H1 (cell line): ENCODE data around the gene GLS. TPM values are rescaled to one million over a fixed set of nuclear protein-coding genes. Genes with fewer than 3 reads are reported as not detected.

ENCODE experiments used
- CTCF ChIA-PET: fragments of 300-600 bp; sonication (Branson Sonifier 250); formaldehyde crosslinking; loops from one replicate; lab custom pipeline; 2021; ENCODE audit not compliant: partially characterized antibody; lab: Charles Lee
- POLR2A ChIA-PET: fragments of 300-600 bp; sonication (Branson Sonifier 250); formaldehyde crosslinking; loops from one replicate; lab custom pipeline; 2021; ENCODE audit warnings: inconsistent platforms; ENCODE audit not compliant: partially characterized antibody; lab: Charles Lee
- DNase-seq, 2 experiments: peaks; one replicate each; pipeline versions ENCODE4 v3.0.0 to v3.0.0-alpha.2; 2010 to 2022; ENCODE audit warnings: low spot score in 2 of 2, low read depth in 1 of 2, mixed read lengths in 1 of 2
- FAIRE-seq: peaks from 2 replicates; lab custom pipeline; 2011; peaks lifted over from hg19 to GRCh38; lab: Jason Lieb, UNC
- H2AFZ ChIP-seq: 2 replicates; pipeline ENCODE4 v1.8.1; 2012; ENCODE audit warnings: low read length, inconsistent platforms
- H2AK5ac ChIP-seq: 2 replicates; pipeline ENCODE4 v1.6.1; 2013; ENCODE audit warnings: low read depth, low read length
- H2BK120ac ChIP-seq: replicated peaks from 2 replicates; pipeline ENCODE3; 2013; ENCODE audit warnings: low read depth, low read length, inconsistent platforms
- H2BK12ac ChIP-seq: 2 replicates; pipeline ENCODE4 v1.6.1; 2013; ENCODE audit warnings: low read depth, low read length
- H2BK15ac ChIP-seq: 2 replicates; pipeline ENCODE4 v1.6.1; 2013; ENCODE audit warnings: low read length
- H2BK20ac ChIP-seq: 2 replicates; pipeline ENCODE4 v1.6.1; 2013; ENCODE audit warnings: low read length
- H2BK5ac ChIP-seq: 2 replicates; pipeline ENCODE4 v1.6.1; 2013; ENCODE audit warnings: low read depth, low read length
- H3K14ac ChIP-seq: 2 replicates; pipeline ENCODE4 v1.6.1; 2013; ENCODE audit warnings: inconsistent platforms; ENCODE audit not compliant: insufficient read length
- H3K18ac ChIP-seq: 2 replicates; pipeline ENCODE4 v1.6.1; 2013; ENCODE audit warnings: low read length; ENCODE audit errors: extremely low read depth
- H3K23ac ChIP-seq: 2 replicates; pipeline ENCODE4 v1.6.1; 2013; ENCODE audit warnings: inconsistent platforms; ENCODE audit not compliant: insufficient read length
- H3K23me2 ChIP-seq: 2 replicates; pipeline ENCODE4 v1.6.1; 2013; ENCODE audit warnings: low read depth, low read length
- H3K27ac ChIP-seq: 2 replicates; pipeline ENCODE4 v1.6.1; 2011; ENCODE audit warnings: low read depth, low read length, inconsistent platforms
- H3K27me3 ChIP-seq, 4 experiments: replicated peaks in 1 of 4; 1 replicate in 1 of 4; 2 replicates in 3 of 4; pipeline versions ENCODE4 v1.6.1 to v1.8.1; 2011 to 2013; ENCODE audit warnings: low read length in 3 of 4, mild to moderate bottlenecking in 3 of 4, inconsistent platforms in 2 of 4, mixed read lengths in 2 of 4, moderate library complexity in 1 of 4; ENCODE audit not compliant: control insufficient read depth in 3 of 4, insufficient read depth in 3 of 4; ENCODE audit errors: extremely low read depth in 1 of 4
- H3K36me3 ChIP-seq, 4 experiments: 2 replicates each; pipeline versions ENCODE4 v1.6.1 to v1.8.1; 2011 to 2013; ENCODE audit warnings: mild to moderate bottlenecking in 4 of 4, low read length in 3 of 4, moderate library complexity in 2 of 4, control low read depth in 1 of 4, inconsistent platforms in 1 of 4; ENCODE audit not compliant: insufficient read depth in 4 of 4, control insufficient read depth in 2 of 4
- H3K4ac ChIP-seq: replicated peaks from 2 replicates; pipeline ENCODE3; 2013; ENCODE audit warnings: low read length, low read depth, mixed read lengths, inconsistent platforms; ENCODE audit not compliant: insufficient read length
- H3K4me1 ChIP-seq, 4 experiments: replicated peaks in 1 of 4; 1 replicate in 1 of 4; 2 replicates in 3 of 4; pipeline versions ENCODE4 v1.6.1 to v1.8.1; 2011 to 2013; ENCODE audit warnings: low read length in 3 of 4, inconsistent platforms in 2 of 4, mixed read lengths in 1 of 4; ENCODE audit not compliant: insufficient read depth in 4 of 4, control insufficient read depth in 3 of 4
- H3K4me2 ChIP-seq, 2 experiments: 2 replicates each; pipeline versions ENCODE4 v1.6.1 to v1.8.1; 2011 to 2013; ENCODE audit warnings: low read depth in 2 of 2, low read length in 2 of 2, control low read depth in 1 of 2, inconsistent platforms in 1 of 2, mild to moderate bottlenecking in 1 of 2; ENCODE audit not compliant: insufficient read depth in 1 of 2
- H3K4me3 ChIP-seq, 4 experiments: fragments of 200-600, 300-600 bp in 1 of 4; sonication (generic), shearing (Covaris generic), sonication (Bioruptor Twin) in 1 of 4; 2 replicates each; pipeline versions ENCODE4 v1.5.1 to v1.8.1; 2011 to 2016; ENCODE audit warnings: low read length in 4 of 4, low read depth in 3 of 4, control low read depth in 2 of 4, inconsistent platforms in 2 of 4, mild to moderate bottlenecking in 2 of 4, mixed read lengths in 1 of 4, moderate library complexity in 1 of 4; ENCODE audit not compliant: insufficient read depth in 2 of 4; ENCODE audit errors: extremely low read depth in 1 of 4
- H3K56ac ChIP-seq: replicated peaks from 2 replicates; pipeline ENCODE3; 2013; ENCODE audit warnings: low read depth, mild to moderate bottlenecking, mixed read lengths, low read length, inconsistent platforms; ENCODE audit not compliant: insufficient read length
- H3K79me1 ChIP-seq: 2 replicates; pipeline ENCODE4 v1.6.1; 2013; ENCODE audit warnings: low read depth, low read length, control low read depth
- H3K79me2 ChIP-seq, 2 experiments: 2 replicates each; pipeline versions ENCODE4 v1.6.1 to v1.8.1; 2012 to 2013; ENCODE audit warnings: low read length in 2 of 2, mild to moderate bottlenecking in 2 of 2, inconsistent platforms in 1 of 2; ENCODE audit not compliant: insufficient read depth in 2 of 2, control insufficient read depth in 1 of 2
- H3K9ac ChIP-seq, 4 experiments: replicated peaks in 1 of 4; 1 replicate in 1 of 4; 2 replicates in 3 of 4; pipeline versions ENCODE4 v1.6.1 to v1.8.1; 2011 to 2013; ENCODE audit warnings: low read depth in 3 of 4, low read length in 3 of 4, control low read depth in 2 of 4, mild to moderate bottlenecking in 2 of 4, moderate library complexity in 2 of 4, inconsistent platforms in 1 of 4; ENCODE audit errors: extremely low read depth in 1 of 4
- H3K9me3 ChIP-seq, 2 experiments: 2 replicates each; pipeline versions ENCODE4 v1.6.1 to v1.8.1; 2012 to 2013; ENCODE audit warnings: mild to moderate bottlenecking in 2 of 2, moderate library complexity in 2 of 2, control low read depth in 1 of 2, inconsistent platforms in 1 of 2, low read depth in 1 of 2, low read length in 1 of 2, mixed read lengths in 1 of 2; ENCODE audit not compliant: insufficient read depth in 2 of 2
- H4K20me1 ChIP-seq, 2 experiments: replicated peaks in 1 of 2; 2 replicates each; pipeline versions ENCODE3 to v1.8.1; 2011 to 2013; ENCODE audit warnings: inconsistent platforms in 2 of 2, low read length in 2 of 2, mild to moderate bottlenecking in 1 of 2; ENCODE audit not compliant: insufficient read depth in 2 of 2, control insufficient read depth in 1 of 2
- H4K5ac ChIP-seq: 2 replicates; pipeline ENCODE4 v1.6.1; 2013; ENCODE audit warnings: low read length, low read depth, mixed read lengths, inconsistent platforms; ENCODE audit not compliant: insufficient read length
- H4K8ac ChIP-seq: 2 replicates; pipeline ENCODE4 v1.8.0; 2013; ENCODE audit warnings: mild to moderate bottlenecking, moderate library complexity, low read length, inconsistent platforms; ENCODE audit not compliant: insufficient read depth; ENCODE audit errors: extremely low read depth
- H4K91ac ChIP-seq: replicated peaks from 2 replicates; pipeline ENCODE3; 2013; ENCODE audit warnings: low read length, mixed read lengths, inconsistent platforms; ENCODE audit not compliant: insufficient read length
- SIX5 ChIP-seq: IDR thresholded peaks from 2 replicates; pipeline ENCODE4 v1.6.1; 2011; ENCODE audit warnings: mild to moderate bottlenecking, low read depth, low read length
- WGBS, 2 experiments: shearing (Covaris generic) in 1 of 2; methylation state at CpG; one replicate each; pipeline versions ENCODE4 v1.1.6 to v1.1.7; 2013 to 2015; ENCODE audit warnings: low lambda C conversion rate in 2 of 2, mixed read lengths in 2 of 2, inconsistent platforms in 1 of 2, low coverage in 1 of 2, missing lambda C conversion rate in 1 of 2; ENCODE audit not compliant: insufficient replicate concordance in 2 of 2, insufficient coverage in 1 of 2, insufficient read length in 1 of 2; ENCODE audit errors: extremely low coverage in 1 of 2, missing lambda C conversion rate in 1 of 2; 5-methylcytosine and 5-hydroxymethylcytosine counted together
- polyA plus RNA-seq, 7 experiments: library from polyadenylated mRNA; depleted of rRNA in 3 of 7; stranded (reverse) in 5 of 7; unstranded in 2 of 7; fragments of >200 nt in 5 of 7; fragments of 200-250 nt in 2 of 7; gene quantifications; 1 replicate in 5 of 7; 2 replicates in 1 of 7; 4 replicates in 1 of 7; pipeline versions ENCODE4 v1.2.1 to v1.2.3, GENCODE V29; 2011 to 2013; ENCODE audit warnings: missing spikeins in 2 of 7, mixed read lengths in 2 of 7
- total RNA-seq: library from RNA; stranded (reverse); fragmentation: NEBNext Ultra II Directional; extraction: Animal tissue kit (Norgen Biotek cat#: 25700); gene quantifications from 2 replicates; pipeline ENCODE4 v1.2.1, GENCODE V29; 2021

The GLS gene
- total and polyA plus RNA-seq, 2 of the 8 experiments (the other 6 are each of a cell fraction or from before 2014, with no cell fraction given), result 15.7 to 89.8 TPM

DNA sequence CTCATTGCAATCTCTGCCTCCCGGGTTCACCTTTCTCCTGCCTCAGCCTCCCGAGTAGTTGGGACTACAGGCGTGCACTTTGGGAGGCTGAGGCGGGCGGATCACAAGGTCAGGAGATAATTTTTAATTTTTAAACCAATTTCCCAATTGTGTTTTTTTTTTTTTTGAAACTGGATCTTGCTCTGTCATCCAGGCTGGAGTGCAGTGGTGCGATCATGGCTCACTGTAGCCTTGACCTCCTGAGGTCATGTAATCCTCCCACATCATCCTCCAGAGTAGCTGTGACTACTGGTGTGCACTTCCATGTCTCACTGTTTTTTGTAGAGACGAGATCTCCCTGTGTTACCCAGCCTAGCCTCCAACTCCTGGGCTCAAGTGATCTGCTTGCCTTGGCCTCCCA, 49.3 kb downstream of the GLS start:
- H3K79me2 ChIP-seq, result no peaks in the 10 kb centered on the region
- H4K91ac ChIP-seq, result no peak overlapping the region
- no peak overlapping the region for H2BK5ac ChIP-seq
- no peak overlapping the region for H3K14ac ChIP-seq
- H4K5ac ChIP-seq, result no peak overlapping the region
- H3K23me2 ChIP-seq, result no peaks in the 10 kb centered on the region
- no peak overlapping the region for H4K8ac ChIP-seq
- TF ChIP-seq SIX5, result no peak
- H2BK20ac ChIP-seq, result no peak overlapping the region
- no peaks in the 10 kb centered on the region for H3K9me3 ChIP-seq
- H2BK15ac ChIP-seq, result no peak overlapping the region
- H4K20me1 ChIP-seq, result no peaks in the 10 kb centered on the region
- H3K23ac ChIP-seq, result no peak overlapping the region
- no peak overlapping the region for H3K4me2 ChIP-seq
- no peak for DNase-seq
- H2BK12ac ChIP-seq, result no peak overlapping the region
- POLR2A ChIA-PET, result interaction anchor here (0.9 to 1.4 kb wide), 2 partner anchors 8 to 36 kb away, joined by 3 to 4 read pairs; no protein-coding TSS in a partner anchor
- H3K79me1 ChIP-seq, result no peaks in the 10 kb centered on the region
- H2BK120ac ChIP-seq, result no peak overlapping the region
- no peaks in the 10 kb centered on the region for H3K27me3 ChIP-seq
- no peak overlapping the region for H3K56ac ChIP-seq
- no peak overlapping the region for H2AK5ac ChIP-seq
- no peak overlapping the region for H3K18ac ChIP-seq
- no peak overlapping the region for H2AFZ ChIP-seq
- H3K4ac ChIP-seq, result no peak overlapping the region
- FAIRE-seq, result no peak
- H3K4me3 ChIP-seq, result no peak overlapping the region
- H3K4me1 ChIP-seq, result peaks cover 0 to 2% (median 0%) of the 10 kb centered on the region in 4 experiments; a peak in 1 of 7 replicates
- H3K27ac ChIP-seq, result no peak overlapping the region
- H3K9ac ChIP-seq, result no peak overlapping the region
- peaks cover 0 to 24% (median 6%) of the 10 kb centered on the region in 4 experiments; a peak in 4 of 8 replicates for H3K36me3 ChIP-seq
- CTCF ChIA-PET, result no interaction called here
- 91% methylated on average over 7 of the region's 7 CpGs; no CpG with 5 or more reads in 1 of the 2 experiments for WGBS, 2 experiments
